Activated T-helper 1 cell treated with anti-CD3 and anti-CD28 coated beads, Interleukin-12 subunit alpha, Interleukin-12 subunit beta, Interleukin-2, Interleukin-4 antibody, amounts not matched to agents 30 ng/mL and 10 ng/mL and 1 ng/mL, durations not matched to agents 14 hours and 24 hours and 36 hours (primary cell): ENCODE data around the gene COG4. TPM values are rescaled to one million over a fixed set of nuclear protein-coding genes. Genes with fewer than 3 reads are reported as not detected.
A peak's percentile ranks its signal among the peaks of the same experiment; 100 is the strongest.

Source experiments
- DNase-seq: peaks from one replicate; pipeline ENCODE4 v3.0.0; 2021; ENCODE audit warnings: low spot score
- H3K27ac Mint-ChIP-seq: one replicate; pipeline ENCODE4 v1.8.0; 2021; ENCODE audit warnings: mild to moderate bottlenecking, mixed read lengths
- H3K27me3 Mint-ChIP-seq: one replicate; pipeline ENCODE4 v1.8.0; 2022; ENCODE audit warnings: mild to moderate bottlenecking, moderate library complexity, mixed read lengths; ENCODE audit not compliant: insufficient read depth
- H3K36me3 Mint-ChIP-seq: one replicate; pipeline ENCODE4 v1.8.0; 2021; ENCODE audit warnings: low read depth, mixed read lengths
- H3K4me1 Mint-ChIP-seq: one replicate; pipeline ENCODE4 v1.8.0; 2021; ENCODE audit warnings: low read depth, mixed read lengths
- H3K4me3 Mint-ChIP-seq: one replicate; pipeline ENCODE4 v1.8.0; 2021; ENCODE audit warnings: mild to moderate bottlenecking, moderate library complexity, mixed read lengths
- H3K9me3 Mint-ChIP-seq: one replicate; pipeline ENCODE4 v1.8.0; 2021; ENCODE audit warnings: mixed read lengths
- intact Hi-C: fragments of 100-400 bp; cut with micrococcal nuclease; formaldehyde crosslinking; loops from one replicate; pipeline ENCODE4 v1.15.1; 2024
- total RNA-seq: library from RNA; stranded (reverse); gene quantifications from 2 replicates; pipeline ENCODE4 v1.2.3, GENCODE V29; 2022

The COG4 gene
- total RNA-seq, 1 donor from 2014 or later = 44.1 TPM

GRCh38 chr16:70473446-70474319 lies 49.7 kb downstream of the COG4 start:
- intact Hi-C loops = no loop called here
- peaks cover 14% of the 10 kb centered on the region for H3K36me3 Mint-ChIP-seq
- no peak for DNase-seq
- H3K9me3 Mint-ChIP-seq = no peaks in the 10 kb centered on the region
- H3K27ac Mint-ChIP-seq = peak overlapping the region; percentile 50
- no peaks in the 10 kb centered on the region for H3K27me3 Mint-ChIP-seq
- peaks cover 22% of the 10 kb centered on the region for H3K4me1 Mint-ChIP-seq
- no peak overlapping the region for H3K4me3 Mint-ChIP-seq

GRCh38 chr16:70472786-70473433 lies 50.4 kb downstream of the COG4 start:
- no peak for DNase-seq
- H3K36me3 Mint-ChIP-seq = peaks cover 10% of the 10 kb centered on the region
- H3K9me3 Mint-ChIP-seq = no peaks in the 10 kb centered on the region
- intact Hi-C loops = no loop called here
- H3K27me3 Mint-ChIP-seq = no peaks in the 10 kb centered on the region
- peaks cover 17% of the 10 kb centered on the region for H3K4me1 Mint-ChIP-seq
- H3K27ac Mint-ChIP-seq = no peak overlapping the region
- no peak overlapping the region for H3K4me3 Mint-ChIP-seq

GRCh38 chr16:70470927-70471341 lies 52.4 kb downstream of the COG4 start:
- no peaks in the 10 kb centered on the region for H3K27me3 Mint-ChIP-seq
- no peaks in the 10 kb centered on the region for H3K9me3 Mint-ChIP-seq
- no peak overlapping the region for H3K4me3 Mint-ChIP-seq
- no peaks in the 10 kb centered on the region for H3K4me1 Mint-ChIP-seq
- H3K36me3 Mint-ChIP-seq = peaks cover 1% of the 10 kb centered on the region
- intact Hi-C loops = no loop called here
- H3K27ac Mint-ChIP-seq = no peak overlapping the region
- no peak for DNase-seq

- no peaks in the 10 kb centered on the region for H3K27me3 Mint-ChIP-seq
- H3K4me1 Mint-ChIP-seq = no peaks in the 10 kb centered on the region
- no peak overlapping the region for H3K27ac Mint-ChIP-seq
- intact Hi-C loops = no loop called here
- H3K36me3 Mint-ChIP-seq = peaks cover 1% of the 10 kb centered on the region
- DNase-seq = no peak
- no peak overlapping the region for H3K4me3 Mint-ChIP-seq
- no peaks in the 10 kb centered on the region for H3K9me3 Mint-ChIP-seq
Measured at GRCh38 chr16:70470141-70470926, 53.0 kb downstream of the COG4 start.

GRCh38 chr16:70468776-70469525 lies 54.4 kb downstream of the COG4 start:
- peaks cover 1% of the 10 kb centered on the region for H3K36me3 Mint-ChIP-seq
- intact Hi-C loops = no loop called here
- no peaks in the 10 kb centered on the region for H3K27me3 Mint-ChIP-seq
- H3K4me1 Mint-ChIP-seq = no peaks in the 10 kb centered on the region
- H3K27ac Mint-ChIP-seq = no peak overlapping the region
- no peaks in the 10 kb centered on the region for H3K9me3 Mint-ChIP-seq
- no peak overlapping the region for H3K4me3 Mint-ChIP-seq
- no peak for DNase-seq

- no peak overlapping the region for H3K4me3 Mint-ChIP-seq
- peaks cover 1% of the 10 kb centered on the region for H3K36me3 Mint-ChIP-seq
- no peaks in the 10 kb centered on the region for H3K27me3 Mint-ChIP-seq
- intact Hi-C loops = no loop called here
- no peak for DNase-seq
- no peaks in the 10 kb centered on the region for H3K9me3 Mint-ChIP-seq
- H3K27ac Mint-ChIP-seq = no peak overlapping the region
- H3K4me1 Mint-ChIP-seq = no peaks in the 10 kb centered on the region
Measured at GRCh38 chr16:70467608-70468007, 55.7 kb downstream of the COG4 start.

GRCh38 chr16:70467113-70467512 lies 56.2 kb downstream of the COG4 start:
- Mint-ChIP-seq H3K4me1 (no peaks in the 10 kb centered on the region), H3K27ac (no peak overlapping the region), H3K36me3 (peaks cover 1% of the 10 kb centered on the region), H3K27me3 (no peaks in the 10 kb centered on the region), H3K4me3 (no peak overlapping the region), H3K9me3 (no peaks in the 10 kb centered on the region)
- no peak for DNase-seq
- intact Hi-C loops = no loop called here

- peaks cover 1% of the 10 kb centered on the region for H3K36me3 Mint-ChIP-seq
- no peaks in the 10 kb centered on the region for H3K27me3 Mint-ChIP-seq
- H3K27ac Mint-ChIP-seq = no peak overlapping the region
- intact Hi-C loops = no loop called here
- no peak overlapping the region for H3K4me3 Mint-ChIP-seq
- DNase-seq = no peak
- H3K4me1 Mint-ChIP-seq = no peaks in the 10 kb centered on the region
- H3K9me3 Mint-ChIP-seq = no peaks in the 10 kb centered on the region
Measured at GRCh38 chr16:70466805-70467076, 56.6 kb downstream of the COG4 start.

GRCh38 chr16:70465999-70466804 lies 57.2 kb downstream of the COG4 start:
- no peak for DNase-seq
- Mint-ChIP-seq H3K27me3 (no peaks in the 10 kb centered on the region), H3K4me3 (no peak overlapping the region), H3K36me3 (peaks cover 1% of the 10 kb centered on the region), H3K27ac (no peak overlapping the region), H3K4me1 (no peaks in the 10 kb centered on the region), H3K9me3 (no peaks in the 10 kb centered on the region)
- intact Hi-C loops = no loop called here

- H3K27me3 Mint-ChIP-seq = no peaks in the 10 kb centered on the region
- H3K36me3 Mint-ChIP-seq = peaks cover 1% of the 10 kb centered on the region
- intact Hi-C loops = no loop called here
- H3K27ac Mint-ChIP-seq = no peak overlapping the region
- H3K4me1 Mint-ChIP-seq = no peaks in the 10 kb centered on the region
- H3K9me3 Mint-ChIP-seq = no peaks in the 10 kb centered on the region
- H3K4me3 Mint-ChIP-seq = no peak overlapping the region
- DNase-seq = no peak
Measured at GRCh38 chr16:70463235-70463634, 60.1 kb downstream of the COG4 start.

- Mint-ChIP-seq H3K27ac (no peak overlapping the region), H3K4me3 (no peak overlapping the region), H3K9me3 (no peaks in the 10 kb centered on the region), H3K27me3 (no peaks in the 10 kb centered on the region), H3K36me3 (no peaks in the 10 kb centered on the region), H3K4me1 (no peaks in the 10 kb centered on the region)
- intact Hi-C loops = no loop called here
- DNase-seq = no peak
Measured at GRCh38 chr16:70460737-70461261, 62.6 kb downstream of the COG4 start.
